Muscle layer of colon (tissue), 2 donors: ENCODE measurements around the gene NHS.

ENCODE experiments used
- H3K27ac ChIP-seq: one replicate; pipeline ENCODE4 v1.7.0; 2013; ENCODE audit warnings: low read depth, mild to moderate bottlenecking, low read length, moderate library complexity
- H3K27me3 ChIP-seq, 2 donors: one replicate each; pipeline ENCODE4 v1.7.0; 2013; ENCODE audit warnings: low read length in 2 of 2, mild to moderate bottlenecking in 2 of 2; ENCODE audit not compliant: insufficient read depth in 2 of 2, control insufficient read depth in 1 of 2
- H3K36me3 ChIP-seq: one replicate; pipeline ENCODE4 v1.7.0; 2013; ENCODE audit warnings: mild to moderate bottlenecking, low read length; ENCODE audit not compliant: insufficient read depth
- H3K4me1 ChIP-seq: one replicate; pipeline ENCODE4 v1.7.0; 2013; ENCODE audit warnings: mild to moderate bottlenecking, low read length; ENCODE audit not compliant: insufficient read depth
- H3K4me3 ChIP-seq, 2 donors: one replicate each; pipeline ENCODE4 v1.7.0; 2013; ENCODE audit warnings: low read length in 2 of 2, low read depth in 1 of 2, mild to moderate bottlenecking in 1 of 2, moderate library complexity in 1 of 2
- H3K9ac ChIP-seq: one replicate; pipeline ENCODE4 v1.7.0; 2013; ENCODE audit warnings: low read length
- H3K9me3 ChIP-seq: one replicate; pipeline ENCODE4 v1.7.0; 2013; ENCODE audit warnings: mild to moderate bottlenecking, low read length
- donor health status: abdominal sarcoma.
- donor health status: Adenocarcinoma of cecum.

NHS gene

GRCh38 chrX:17759990-17760389 lies 385.0 kb downstream of the NHS start:
- Histone ChIP-seq H3K9me3 (no peaks in the 10 kb centered on the region), H3K27ac (no peak overlapping the region), H3K4me1 (no peaks in the 10 kb centered on the region), H3K27me3 (no peaks in the 10 kb centered on the region), H3K36me3 (no peaks in the 10 kb centered on the region), H3K9ac (no peak overlapping the region), H3K4me3 (no peak overlapping the region)

DNA sequence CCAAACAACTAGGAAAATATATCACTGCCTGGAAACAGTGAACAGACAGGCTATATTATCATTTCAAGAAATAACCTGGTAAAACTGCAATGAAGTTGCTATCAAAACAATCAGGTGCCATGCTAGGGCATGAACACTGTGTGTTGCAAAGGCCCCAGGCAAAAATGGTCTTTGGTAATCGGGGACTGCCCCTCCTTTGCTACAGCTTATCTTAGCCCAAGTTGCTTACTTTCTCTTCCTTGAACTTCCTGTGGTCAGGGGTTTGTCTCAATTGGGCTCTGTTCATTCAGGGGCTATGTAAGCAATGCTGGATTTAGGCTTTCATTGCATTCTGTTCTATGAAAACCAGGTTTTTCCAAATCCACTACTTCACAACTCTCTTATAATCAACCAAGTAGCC lies 392.7 kb downstream of the NHS start:
- Histone ChIP-seq H3K9ac (no peak overlapping the region), H3K4me1 (no peaks in the 10 kb centered on the region), H3K36me3 (no peaks in the 10 kb centered on the region), H3K9me3 (no peaks in the 10 kb centered on the region), H3K27me3 (no peaks in the 10 kb centered on the region), H3K4me3 (no peak overlapping the region), H3K27ac (no peak overlapping the region)

DNA sequence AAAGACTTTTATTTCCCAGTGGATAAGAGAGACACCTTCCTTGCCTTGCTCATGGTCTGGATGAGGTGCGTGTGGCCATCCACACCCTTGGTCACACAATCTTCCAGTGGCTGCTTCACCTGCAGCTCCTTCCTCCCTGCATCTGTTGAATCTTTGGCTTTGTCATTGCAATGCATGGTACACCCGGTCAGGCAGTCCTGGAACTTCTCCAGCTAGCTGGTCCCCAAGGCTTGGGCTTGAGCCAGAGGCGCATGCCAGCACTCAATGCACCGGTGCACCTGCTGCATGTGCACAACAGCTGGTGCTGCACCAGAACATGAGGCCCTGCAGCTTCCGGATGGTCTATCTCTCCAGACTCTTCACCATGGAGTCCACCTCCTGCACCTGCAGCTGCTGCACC lies 394.0 kb downstream of the NHS start:
- no peak overlapping the region for H3K27ac ChIP-seq
- H3K27me3 ChIP-seq = no peaks in the 10 kb centered on the region
- H3K36me3 ChIP-seq = no peaks in the 10 kb centered on the region
- H3K9ac ChIP-seq = no peak overlapping the region
- H3K9me3 ChIP-seq = no peaks in the 10 kb centered on the region
- H3K4me1 ChIP-seq = no peaks in the 10 kb centered on the region
- H3K4me3 ChIP-seq = no peak overlapping the region

GRCh38 chrX:17769701-17770269 lies 394.8 kb downstream of the NHS start:
- Histone ChIP-seq H3K36me3 (no peaks in the 10 kb centered on the region), H3K27ac (no peak overlapping the region), H3K9me3 (no peaks in the 10 kb centered on the region), H3K4me1 (no peaks in the 10 kb centered on the region), H3K9ac (no peak overlapping the region), H3K27me3 (no peaks in the 10 kb centered on the region), H3K4me3 (no peak overlapping the region)

GRCh38 chrX:17773221-17773876 lies 398.3 kb downstream of the NHS start:
- Histone ChIP-seq H3K36me3 (no peaks in the 10 kb centered on the region), H3K4me1 (no peaks in the 10 kb centered on the region), H3K9ac (no peak overlapping the region), H3K4me3 (no peak overlapping the region), H3K27me3 (no peaks in the 10 kb centered on the region), H3K27ac (no peak overlapping the region), H3K9me3 (no peaks in the 10 kb centered on the region)

DNA sequence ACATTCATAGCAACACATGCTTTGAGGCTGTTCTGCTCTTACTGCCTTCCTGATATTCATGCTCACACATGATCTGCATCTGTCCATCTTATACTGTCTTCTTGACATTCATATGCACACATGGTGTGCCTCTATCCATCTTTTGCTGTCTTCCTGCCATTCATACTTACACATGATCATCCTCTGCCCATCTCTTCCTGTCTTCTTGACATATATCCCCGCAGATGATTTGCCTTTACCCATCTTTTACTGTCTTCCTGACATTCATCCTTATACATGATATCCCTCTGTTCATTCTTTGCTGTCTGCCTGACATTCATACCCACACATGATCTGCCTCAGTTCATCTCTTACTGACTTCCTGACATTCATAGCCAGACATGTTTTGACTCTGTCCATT lies 399.1 kb downstream of the NHS start:
- Histone ChIP-seq H3K27ac (no peak overlapping the region), H3K9ac (no peak overlapping the region), H3K36me3 (no peaks in the 10 kb centered on the region), H3K4me3 (no peak overlapping the region), H3K4me1 (no peaks in the 10 kb centered on the region), H3K27me3 (no peaks in the 10 kb centered on the region), H3K9me3 (no peaks in the 10 kb centered on the region)

DNA sequence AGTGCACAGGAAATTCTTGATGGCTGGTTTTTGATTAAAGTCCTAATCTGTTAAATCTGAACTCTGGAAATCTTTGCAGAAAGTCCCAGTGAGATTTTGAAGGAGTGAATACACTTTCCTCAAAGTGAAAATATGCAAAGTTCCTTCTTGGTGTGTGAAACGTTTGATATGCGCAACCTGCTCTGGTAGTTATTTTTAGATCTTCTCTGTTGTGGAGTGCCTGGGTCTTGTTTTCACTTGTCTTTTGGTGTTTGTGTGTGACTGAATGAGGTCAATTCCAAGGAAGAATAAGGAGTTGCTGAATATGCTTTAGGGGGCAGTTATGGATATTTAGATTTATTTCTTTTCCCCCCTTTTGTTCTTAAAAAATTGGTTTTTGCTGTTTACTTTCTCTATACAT lies 404.0 kb downstream of the NHS start:
- H3K4me3 ChIP-seq = no peak overlapping the region
- H3K4me1 ChIP-seq = no peaks in the 10 kb centered on the region
- no peaks in the 10 kb centered on the region for H3K9me3 ChIP-seq
- H3K27me3 ChIP-seq = no peaks in the 10 kb centered on the region
- no peaks in the 10 kb centered on the region for H3K36me3 ChIP-seq
- no peak overlapping the region for H3K9ac ChIP-seq
- no peak overlapping the region for H3K27ac ChIP-seq

DNA sequence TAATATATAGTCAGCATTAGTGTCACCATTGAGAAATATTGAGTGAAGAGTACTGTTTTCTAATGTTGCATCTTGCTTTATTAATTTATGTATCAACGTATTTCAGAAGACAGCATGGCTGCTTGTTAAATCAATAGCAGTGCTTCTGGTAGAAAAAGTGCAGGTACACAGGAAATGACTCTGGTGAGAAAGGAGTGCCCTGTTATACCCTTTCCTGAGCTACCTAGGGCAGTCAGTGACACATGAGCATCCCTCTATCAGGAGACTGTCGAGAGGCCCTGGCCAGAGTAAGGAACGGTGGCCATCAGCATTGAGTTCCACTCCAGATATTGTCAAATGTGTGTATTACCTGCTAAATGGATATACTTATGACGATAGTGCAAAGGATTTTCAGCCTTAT lies 404.4 kb downstream of the NHS start:
- H3K9ac ChIP-seq = no peak overlapping the region
- H3K4me1 ChIP-seq = no peaks in the 10 kb centered on the region
- no peaks in the 10 kb centered on the region for H3K9me3 ChIP-seq
- no peak overlapping the region for H3K27ac ChIP-seq
- no peak overlapping the region for H3K4me3 ChIP-seq
- no peaks in the 10 kb centered on the region for H3K36me3 ChIP-seq
- no peaks in the 10 kb centered on the region for H3K27me3 ChIP-seq
